ENCODE results near the gene VAX1.

The VAX1 gene

DNA sequence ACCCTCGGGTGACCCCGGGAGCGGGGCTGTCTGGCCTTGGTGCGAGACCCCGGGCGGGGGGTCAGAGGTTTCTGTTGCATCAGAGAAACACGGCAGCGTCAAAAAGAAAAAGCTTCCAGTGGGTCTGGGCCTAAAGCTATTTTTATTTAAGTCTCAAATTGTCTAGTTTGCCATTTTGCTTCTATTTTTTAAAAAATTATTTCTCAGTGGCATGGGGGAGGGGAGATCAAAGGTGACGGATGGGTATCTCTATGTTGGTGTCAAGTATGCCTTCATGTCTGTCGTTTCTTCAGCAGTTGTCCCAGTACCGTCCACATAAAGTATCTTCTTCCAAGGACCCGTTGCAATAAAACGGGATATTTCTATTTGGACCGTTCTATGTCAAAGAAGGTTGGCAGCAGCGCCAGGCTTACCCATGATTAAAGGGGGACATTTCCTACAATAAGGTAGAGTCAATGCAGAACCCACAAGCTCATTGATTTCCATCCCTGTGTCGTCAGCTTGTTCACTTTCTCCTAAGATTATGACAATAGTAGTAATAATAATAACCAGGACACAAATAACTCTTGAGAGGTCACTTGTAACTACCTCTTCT, 26.0 kb upstream of the VAX1 start:
- ATAC-seq = no peak

DNA sequence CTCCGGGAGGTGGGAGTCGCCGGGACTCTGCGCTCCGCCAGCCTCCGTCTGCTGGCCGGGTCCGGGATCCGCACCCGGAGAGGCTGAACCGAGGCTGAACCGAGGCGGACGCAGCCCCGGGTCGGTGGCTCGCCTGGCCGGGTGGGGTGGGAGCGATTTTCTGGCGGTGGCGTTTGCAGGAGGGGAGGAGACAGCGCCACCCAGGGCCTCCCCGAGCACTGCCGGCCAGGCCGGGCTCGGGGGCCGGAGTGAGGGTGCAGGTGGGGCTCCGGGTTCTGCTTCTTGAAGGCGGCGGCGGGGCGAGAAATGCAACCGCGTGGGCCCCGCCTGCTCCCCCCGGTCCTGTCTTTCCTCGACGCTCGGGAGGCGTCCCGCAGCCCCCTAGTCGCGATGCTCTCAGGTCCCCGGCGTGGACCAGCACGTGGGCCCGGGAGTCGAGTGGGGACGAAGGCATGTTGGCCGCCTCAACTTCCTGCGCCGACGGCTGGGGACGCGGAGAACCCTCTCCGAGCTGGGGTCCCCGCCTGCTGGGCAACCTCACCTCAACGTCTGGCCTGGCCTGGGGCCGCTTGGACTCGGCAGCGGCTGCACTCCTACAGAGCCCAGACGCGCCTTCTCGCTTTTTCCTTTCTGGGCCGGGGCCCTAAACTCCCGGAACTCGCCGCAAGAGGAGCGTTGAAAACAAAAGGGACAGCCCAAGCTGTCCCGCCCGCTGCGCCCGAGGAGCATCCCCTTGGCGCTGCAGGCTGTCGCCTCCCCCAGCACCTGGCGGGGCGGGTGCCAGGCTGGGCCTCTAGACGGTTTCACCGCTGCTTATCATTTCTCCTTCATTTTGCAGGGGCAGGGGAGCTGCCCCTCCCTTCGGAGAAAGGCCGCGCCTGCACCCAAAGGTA, 25.2 kb upstream of the VAX1 start:
- no peak for ATAC-seq

DNA sequence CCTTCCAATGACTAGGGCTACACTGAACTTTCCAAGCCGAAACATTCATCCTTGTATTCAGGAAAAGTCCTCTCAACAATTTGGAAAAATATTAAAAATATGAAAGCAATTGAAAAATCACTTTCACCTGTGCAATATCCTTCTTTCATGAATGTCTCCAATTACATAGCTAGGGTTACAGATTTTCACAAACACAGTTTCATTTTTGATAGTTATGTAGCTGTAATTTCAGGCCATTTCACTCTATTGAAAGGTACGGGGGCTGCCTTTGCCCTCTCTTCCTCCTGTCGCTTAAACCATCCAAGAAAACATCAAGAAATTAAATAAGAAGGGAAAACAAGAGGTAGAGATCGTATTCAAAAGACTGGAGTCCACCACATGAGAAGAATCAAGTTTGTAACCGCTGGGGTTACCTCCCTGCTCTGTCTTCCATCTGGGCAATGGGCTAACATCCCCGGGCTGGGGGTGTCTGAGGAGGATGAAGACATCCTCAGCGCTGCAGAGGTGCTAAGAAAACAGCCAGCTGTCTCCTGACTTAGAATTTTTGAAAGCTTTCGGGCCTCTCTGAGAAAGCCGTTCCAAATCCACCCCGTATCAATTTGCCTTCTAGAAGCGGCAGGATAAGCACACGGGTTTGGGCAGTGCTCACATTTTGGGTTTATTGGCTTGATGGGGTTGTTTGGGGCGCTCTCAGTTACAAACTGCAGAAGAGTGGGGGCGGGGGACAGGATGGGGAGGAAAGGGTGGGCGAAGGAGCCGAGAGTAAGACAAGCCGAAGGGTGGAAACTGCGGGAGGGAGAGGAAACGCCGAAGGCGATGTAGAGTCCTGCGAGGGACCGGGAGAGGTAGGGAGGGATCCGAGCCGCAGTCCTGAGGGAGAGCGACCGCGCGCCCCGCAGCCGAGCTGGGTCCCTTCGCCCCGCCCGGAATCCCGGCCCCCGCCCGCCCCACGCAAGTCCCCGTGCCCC, 24.3 kb upstream of the VAX1 start:
- ATAC-seq = no peak

DNA sequence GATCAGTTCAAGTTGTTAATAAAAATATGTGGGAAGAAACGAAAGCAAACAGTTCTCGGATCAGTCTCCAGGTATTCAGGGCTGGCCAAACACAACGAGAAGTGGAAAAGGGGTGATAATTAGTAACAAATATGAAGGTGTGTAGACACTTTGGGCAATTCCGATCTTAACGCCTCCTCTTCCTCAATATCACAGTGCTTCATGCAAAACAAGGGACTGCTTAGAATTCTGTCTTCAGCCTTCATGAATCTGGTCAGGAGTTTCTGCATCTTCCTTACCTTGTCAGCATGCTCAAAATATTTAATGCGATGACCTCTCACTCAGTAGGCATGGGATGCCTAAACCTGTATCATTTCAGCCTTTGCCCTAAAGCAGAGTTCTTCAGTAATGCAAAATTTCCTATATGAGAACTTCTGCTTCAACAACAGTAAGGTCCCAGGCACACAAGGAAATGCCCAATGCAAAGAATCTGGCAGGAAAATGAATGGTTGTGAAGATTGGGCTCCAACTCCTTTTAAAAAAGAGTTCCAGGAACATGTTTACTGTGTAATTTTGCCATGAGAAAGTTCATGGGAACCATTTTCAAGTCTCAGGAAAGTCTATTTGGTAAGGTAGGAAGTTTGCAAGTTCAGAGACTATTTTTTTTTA, 23.4 kb upstream of the VAX1 start:
- ATAC-seq = no peak

DNA sequence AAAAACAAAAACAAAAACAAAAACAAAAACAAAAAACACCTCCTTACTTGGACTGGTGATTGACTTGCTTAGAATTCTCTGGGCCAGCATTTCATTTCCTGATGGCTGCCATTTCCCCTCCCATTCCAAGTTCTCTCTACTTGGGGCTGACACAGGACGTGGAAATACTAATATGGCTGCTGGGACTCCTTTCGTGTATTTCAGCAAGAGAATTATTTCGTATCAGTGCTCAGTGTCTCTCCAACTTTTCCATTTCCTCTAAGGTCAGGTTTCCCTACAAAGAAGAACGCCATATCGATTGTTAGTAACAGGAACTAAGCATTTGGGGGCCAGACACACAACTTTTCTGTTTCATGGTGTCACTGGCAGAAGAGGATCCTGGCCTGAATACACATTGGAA, 22.5 kb upstream of the VAX1 start:
- ATAC-seq = no peak

DNA sequence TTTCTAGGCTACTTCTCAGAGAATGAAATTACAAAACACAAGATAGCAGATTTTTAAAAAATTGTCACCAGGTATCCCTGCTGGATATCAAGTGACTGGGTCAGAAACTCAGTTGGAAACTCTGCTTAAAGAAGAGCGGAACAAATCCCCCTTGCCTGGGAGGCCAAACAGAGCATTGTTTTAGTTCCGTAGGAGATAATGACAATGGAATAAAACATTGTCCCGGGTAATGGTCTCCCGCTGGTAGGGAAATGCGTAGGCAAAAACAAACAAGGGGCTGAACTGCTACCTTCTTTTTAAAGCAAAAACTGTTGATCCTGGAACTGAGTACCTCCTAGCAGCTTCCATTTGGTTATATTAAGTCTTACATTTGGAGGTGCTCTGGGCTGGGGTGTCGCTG, 21.3 kb upstream of the VAX1 start:
- no peak for ATAC-seq

DNA sequence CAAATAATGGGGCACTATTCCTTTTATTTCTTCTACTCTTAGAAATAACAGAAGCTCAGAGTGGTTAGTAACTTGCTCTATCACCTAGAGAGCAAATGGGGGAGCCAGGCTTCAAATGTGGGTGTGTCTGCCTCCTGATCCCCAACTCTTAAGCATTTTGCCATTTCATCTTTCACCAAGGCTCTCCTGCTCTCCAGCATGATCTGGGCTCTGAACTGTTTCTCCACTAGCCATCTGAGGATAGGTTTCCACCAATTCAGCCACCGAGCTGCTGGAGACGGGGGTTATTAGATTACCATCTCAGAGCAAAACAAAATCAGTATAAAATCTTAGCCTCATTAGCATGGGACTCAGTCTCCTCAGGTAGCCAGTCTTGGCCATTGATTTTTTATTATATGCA, 20.2 kb upstream of the VAX1 start:
- no peak for ATAC-seq

DNA sequence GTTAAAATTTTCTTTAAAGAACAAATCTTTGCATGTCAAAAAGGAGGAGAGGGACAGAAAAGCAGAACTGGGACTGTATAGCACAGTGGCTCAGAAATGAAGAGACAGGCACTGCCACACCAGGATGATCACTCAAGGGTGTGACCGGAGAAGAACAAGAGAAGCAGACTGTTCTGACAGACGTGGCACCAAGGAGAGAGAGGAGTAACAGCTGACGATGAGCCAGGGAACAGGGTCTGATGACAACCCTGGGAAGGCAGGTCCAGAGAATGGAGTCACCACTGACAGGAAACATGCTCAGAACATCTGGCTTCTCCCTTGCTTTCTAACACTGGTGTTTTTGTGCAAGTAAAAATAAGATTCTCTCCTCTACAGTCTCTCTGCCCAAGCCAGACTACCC, 14.6 kb upstream of the VAX1 start:
- ATAC-seq = no peak

DNA sequence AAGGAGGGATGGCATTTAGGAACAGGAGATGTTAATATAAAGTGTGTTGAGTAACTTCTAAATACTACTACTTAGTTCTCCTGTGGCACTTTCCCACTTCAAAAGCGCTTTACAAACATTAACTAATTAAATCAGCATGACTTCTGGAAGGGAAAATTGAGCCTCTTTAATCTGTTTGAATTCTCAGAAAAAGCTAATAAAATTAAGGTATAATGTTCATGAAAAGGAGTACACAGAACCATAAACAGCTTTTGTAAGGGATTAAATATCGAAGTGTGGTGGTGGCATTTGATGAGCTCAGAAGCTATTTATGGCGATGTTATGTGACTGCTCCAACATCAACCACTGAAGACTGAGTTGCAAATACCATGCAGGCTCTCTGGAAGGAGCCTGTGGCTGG, 10.2 kb upstream of the VAX1 start:
- ATAC-seq = no peak

DNA sequence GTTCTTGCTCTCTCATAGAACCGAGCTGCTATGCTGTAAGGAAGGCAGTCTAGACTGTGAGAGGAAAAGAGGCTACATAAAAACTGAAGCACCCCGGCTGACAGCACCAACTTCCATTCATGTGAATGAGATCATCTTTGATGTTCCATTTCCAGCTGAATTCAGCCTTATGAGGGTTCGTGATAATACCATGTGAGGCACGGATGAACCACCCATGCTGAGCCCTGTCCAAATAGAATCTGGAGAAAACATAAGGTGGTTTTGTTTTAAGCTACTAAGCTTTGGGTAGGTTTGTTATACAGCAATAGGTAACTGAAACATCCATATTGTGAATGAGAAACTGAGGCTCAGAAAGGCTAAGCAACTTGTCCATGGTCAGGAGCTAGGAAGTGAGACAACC, 6.9 kb upstream of the VAX1 start:
- no peak for ATAC-seq

DNA sequence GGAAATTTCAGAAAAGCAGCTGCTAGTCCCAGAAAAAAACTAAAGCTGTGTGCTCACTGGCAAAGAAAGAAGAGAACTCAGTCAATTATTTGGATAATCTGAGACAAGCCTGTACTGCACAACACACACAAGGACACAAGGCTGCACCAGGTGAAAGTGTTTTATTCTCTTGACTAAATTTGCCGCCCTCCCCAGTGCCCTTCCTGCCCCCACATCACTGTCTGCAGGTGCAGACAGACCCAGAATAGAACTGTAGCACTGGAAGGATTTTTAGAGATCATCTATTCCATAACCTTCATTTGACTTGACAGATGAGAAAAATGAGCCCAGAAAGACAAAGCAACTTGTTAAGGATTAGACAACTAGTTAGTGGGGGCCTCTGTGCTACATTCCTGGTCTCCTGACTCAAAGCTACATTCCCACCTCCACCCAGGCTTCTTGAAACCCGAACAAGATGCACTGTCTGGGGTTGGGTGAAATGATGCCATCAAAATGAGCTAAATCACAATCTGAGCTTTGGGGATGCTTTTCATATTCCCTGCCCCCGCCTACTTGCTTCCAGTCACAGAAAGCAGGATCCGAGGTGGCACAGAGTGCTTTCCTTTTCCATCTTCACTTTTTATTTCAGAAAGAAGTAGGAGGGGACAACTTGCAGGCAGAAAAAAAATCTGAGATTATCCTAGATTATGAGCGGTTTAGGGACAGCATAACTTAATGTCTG, 5.2 kb upstream of the VAX1 start:
- no peak for ATAC-seq

DNA sequence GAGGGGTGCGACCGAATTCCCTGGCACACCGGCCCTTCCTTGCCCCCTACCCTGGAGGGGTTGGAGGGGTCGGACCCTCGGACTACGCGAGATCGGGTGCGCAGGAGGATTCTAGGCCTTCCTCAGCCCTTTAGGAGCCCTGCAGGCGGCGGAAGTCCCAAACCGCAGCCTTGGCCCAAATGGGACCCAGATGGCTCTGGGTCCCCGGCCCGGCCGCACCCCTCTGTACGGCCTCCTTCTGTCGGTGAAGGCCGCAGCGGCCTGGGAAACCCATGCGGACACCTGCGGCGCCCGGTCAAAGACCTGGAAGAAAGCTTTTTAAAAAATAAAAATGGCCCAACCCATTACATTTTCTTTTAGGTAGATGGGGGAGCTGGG, 2.4 kb upstream of the VAX1 start:
- ATAC-seq = no peak

DNA sequence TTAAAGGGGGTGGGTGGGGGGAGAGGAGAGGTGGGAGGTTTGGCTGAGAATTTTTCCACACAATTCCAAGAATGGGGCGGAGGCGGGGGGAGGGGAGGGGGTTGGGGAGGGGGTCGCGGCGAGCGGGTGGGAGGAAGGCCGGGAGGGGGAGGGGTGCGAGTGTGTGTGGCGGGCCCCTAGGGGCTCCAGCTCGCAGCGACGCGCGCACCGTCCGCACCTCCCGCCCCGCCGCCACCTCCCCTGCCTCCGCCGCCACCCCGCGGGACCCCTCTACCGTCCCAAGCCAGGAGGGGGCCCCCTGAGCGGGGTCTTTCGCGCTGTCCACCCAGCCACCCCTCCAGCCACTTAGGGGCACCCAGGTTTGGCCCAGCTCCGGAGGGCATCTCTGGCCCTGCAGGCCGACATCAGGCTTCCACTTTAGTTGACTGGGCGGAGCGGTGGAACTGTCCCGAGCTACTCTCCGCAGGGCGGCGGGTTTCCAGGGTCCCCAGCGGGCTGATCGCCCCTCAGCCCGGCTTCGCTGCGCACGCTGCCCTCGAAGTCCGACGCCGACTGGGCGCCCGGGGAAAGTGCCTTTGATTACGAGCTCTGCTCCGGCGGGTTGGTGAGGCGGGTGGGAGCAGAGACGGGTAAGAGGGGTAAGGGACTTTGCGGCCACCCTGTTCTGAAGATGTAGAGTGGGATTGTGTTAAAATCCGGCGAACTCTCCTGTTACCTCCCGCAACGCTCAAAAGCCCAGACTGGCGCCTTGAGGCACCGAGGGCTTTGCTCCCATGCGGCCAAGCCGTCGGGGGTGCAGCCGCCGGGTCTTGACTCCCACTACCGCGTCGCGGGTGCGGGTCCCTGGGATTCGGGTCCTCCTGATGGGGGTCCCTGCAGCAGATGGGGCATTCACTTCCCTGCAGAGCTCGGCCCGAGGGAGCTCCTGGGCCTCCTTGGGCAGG, 1.8 kb upstream of the VAX1 start:
- no peak for ATAC-seq

DNA sequence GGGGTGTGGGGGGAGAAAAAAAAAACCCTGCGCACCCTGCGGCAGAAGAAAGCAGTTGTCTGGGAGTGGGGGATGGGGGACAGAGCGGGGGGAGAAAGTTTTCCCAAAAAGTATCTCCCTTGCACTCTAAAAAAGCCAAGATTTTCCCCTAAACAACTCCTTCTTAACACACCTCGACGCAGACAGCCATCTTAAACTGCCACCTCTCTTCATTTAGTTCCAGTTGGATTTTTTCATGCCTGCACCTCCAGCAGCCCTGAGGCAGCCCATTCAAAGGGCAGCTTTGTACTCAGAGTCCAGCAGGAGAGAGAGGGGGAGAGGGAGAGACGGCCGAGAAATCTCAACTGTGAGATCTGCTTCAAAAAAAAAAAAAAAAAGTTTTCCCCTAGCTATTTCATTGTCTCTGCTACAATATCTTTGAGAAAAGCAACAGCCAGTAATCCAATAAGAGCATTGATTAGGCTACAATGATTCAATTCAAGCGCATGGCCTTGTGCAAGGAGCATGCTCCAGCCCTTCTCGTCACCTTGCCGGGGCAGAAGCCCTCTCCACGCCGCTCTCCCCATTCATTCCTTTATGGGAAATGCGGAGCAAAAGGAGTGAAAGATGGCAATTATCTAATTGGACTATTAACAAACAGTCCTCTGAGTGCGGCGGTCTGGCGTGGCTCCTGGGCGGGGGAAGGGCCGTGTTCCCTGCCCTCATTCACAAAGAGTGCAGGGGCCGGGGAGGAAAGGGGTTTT, 939 bp upstream of the VAX1 start:
- no peak for ATAC-seq

DNA sequence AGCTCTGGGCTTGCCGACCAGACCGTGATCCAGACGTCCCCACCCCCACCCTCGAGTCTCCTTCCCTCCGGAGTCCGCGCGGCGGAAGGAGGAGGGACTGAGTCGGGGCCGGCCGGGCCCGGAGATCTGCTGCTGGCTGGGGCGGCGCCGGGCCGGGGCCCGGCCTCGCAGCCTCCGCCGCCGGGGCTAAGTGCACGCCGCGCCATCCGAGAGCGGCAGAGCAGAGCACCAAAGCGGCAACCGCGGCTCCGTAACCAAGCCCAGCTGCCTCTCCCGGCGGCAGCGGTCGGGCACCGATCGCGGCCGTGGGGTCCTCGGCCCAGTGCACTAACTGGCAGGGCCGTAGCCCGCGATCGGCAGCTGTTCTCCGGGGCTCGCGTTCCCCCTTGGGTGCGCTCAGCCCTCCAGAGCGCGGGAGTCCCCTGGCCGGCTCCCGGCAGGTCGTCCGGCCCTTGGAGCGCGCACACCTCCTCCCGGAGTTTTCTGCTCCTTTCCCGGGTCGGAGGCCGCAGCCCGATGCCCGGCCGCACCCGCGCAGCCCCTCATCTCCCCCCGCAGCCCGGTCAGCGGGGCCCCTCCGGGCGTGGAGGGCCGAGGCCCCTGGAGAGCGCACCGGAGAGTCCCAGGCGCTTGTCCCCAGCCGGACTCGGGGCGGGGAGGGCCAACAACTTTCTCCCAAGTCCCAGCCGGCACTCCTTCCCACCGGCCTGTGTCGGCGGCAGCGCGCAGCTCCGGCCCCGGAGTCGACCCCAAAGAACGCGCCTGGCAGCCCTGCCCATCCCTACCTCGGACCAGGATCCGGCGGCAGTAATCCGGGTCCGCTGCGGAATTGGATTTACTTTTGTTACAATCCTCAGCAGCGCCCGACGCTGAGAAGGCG, 799 bp downstream of the VAX1 start:
- no peak for ATAC-seq

DNA sequence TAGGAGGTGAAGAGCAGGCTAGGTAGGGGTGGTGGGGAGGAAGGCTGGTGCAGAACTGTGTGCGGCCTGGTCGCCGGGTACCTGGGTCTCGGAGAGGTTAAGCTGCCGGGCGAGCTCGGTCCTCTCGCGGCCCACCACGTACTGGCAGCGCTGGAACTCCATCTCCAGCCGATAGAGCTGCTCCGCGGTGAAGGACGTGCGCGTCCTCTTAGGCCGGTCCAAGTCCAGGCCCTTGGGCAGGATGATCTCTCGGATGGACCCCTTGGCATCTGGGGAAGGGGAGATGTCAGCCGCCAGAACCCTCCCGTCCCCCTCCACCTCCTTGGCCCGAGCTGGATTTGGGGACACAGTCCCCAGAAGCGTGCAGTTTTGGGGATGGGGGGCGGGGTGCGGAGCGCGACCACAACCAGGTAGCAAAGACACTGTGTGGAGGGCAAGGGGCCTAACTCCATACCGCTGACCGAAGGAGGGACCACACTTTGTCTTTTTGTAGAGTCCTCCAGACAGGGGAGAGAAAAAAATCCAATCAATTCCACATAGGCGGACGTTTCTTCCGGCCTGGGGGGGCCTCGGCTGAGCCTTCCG, 1.6 kb downstream of the VAX1 start:
- ATAC-seq = no peak

DNA sequence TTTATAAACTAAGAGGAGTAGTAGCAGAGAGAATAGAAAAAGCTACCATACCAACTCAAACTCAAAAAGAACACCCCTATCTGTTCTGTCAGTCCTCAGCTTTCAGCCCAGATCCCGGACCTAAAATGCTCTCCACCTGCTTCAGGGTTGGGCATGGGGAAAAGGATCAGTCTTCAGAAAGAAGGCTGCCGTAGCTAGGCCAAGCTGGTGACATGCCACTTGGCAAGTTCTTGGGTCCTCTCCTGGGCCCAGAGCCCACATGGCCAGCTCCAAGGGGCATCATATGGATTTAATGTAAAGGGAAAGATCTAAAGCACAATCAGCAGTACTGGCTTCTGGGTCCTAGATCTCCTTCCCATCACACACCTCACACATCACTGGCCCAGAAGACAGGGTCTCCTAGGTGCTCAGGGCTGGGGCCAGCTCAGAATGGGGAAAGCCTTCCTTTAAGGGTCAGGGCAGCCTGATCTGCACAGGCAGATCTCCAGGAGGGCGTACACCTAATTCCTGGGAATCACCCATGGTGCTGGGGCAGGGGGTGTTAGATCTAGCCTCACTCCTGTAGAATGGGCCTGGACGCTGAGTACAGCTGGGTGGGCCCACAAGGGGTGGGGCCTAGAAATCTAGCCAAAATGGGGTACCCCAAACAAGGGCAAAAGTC, 2.5 kb downstream of the VAX1 start:
- ATAC-seq = no peak

DNA sequence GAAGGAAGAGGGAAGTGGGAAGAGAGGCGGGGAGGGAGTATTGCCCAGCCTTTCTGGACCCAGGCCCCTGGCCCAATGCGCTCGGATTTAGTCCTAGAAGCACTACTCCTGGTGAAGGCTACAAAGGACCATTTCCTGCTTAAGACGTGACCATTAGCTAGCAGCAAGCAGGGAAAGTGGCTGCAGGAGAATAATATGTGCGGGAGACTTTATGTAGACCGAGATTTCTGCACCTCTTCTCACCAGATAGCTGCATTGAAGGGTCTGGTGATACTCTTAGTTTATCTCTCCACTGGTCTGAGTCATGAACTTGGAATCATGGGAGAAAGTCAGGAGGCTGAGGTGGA, 3.1 kb downstream of the VAX1 start:
- no peak for ATAC-seq

Data from activated CD4-positive, CD25-positive, alpha-beta regulatory T cell treated with anti-CD3 and anti-CD28 coated beads, Interleukin-2, amount 50 U/mL, for 24 hours (primary cell).